H1 (cell line): ENCODE results near the gene ELAPOR1. TPM values are rescaled to one million over a fixed set of nuclear protein-coding genes. Genes with fewer than 3 reads are reported as not detected.

Experiments
- RNF2 ChIP-seq: fragments of 200-900, 300-1000 bp; sonication (generic); IDR thresholded peaks from 2 replicates; pipeline ENCODE4 v1.7.1; 2016; ENCODE audit warnings: borderline replicate concordance, low read depth, mild to moderate bottlenecking, antibody characterized with exemption, low read length; ENCODE audit not compliant: poor library complexity, severe bottlenecking; ENCODE audit errors: missing control alignments
- polyA plus RNA-seq, 7 experiments: library from polyadenylated mRNA; depleted of rRNA in 3 of 7; stranded (reverse) in 5 of 7; unstranded in 2 of 7; fragments of >200 nt in 5 of 7; fragments of 200-250 nt in 2 of 7; gene quantifications; 1 replicate in 5 of 7; 2 replicates in 1 of 7; 4 replicates in 1 of 7; pipeline versions ENCODE4 v1.2.1 to v1.2.3, GENCODE V29; 2011 to 2013; ENCODE audit warnings: missing spikeins in 2 of 7, mixed read lengths in 2 of 7
- total RNA-seq: library from RNA; stranded (reverse); fragmentation: NEBNext Ultra II Directional; extraction: Animal tissue kit (Norgen Biotek cat#: 25700); gene quantifications from 2 replicates; pipeline ENCODE4 v1.2.1, GENCODE V29; 2021
- TF ChIP-seq, protein P1 (sequence below), 3 experiments: IDR thresholded peaks; 1 replicate in 2 of 3; 2 replicates in 1 of 3; pipeline versions ENCODE4 v1.5.1 to v1.6.1; 2011; ENCODE audit warnings: low read length in 3 of 3, mild to moderate bottlenecking in 3 of 3, inconsistent platforms in 2 of 3, low read depth in 1 of 3, moderate library complexity in 1 of 3; ENCODE audit not compliant: insufficient read depth in 1 of 3; ENCODE audit errors: control extremely low read depth in 1 of 3

ELAPOR1 gene
- total and polyA plus RNA-seq, 2 of the 8 experiments (the other 6 are each of a cell fraction or from before 2014, with no cell fraction given): 1.2 to 2.5 TPM

DNA sequence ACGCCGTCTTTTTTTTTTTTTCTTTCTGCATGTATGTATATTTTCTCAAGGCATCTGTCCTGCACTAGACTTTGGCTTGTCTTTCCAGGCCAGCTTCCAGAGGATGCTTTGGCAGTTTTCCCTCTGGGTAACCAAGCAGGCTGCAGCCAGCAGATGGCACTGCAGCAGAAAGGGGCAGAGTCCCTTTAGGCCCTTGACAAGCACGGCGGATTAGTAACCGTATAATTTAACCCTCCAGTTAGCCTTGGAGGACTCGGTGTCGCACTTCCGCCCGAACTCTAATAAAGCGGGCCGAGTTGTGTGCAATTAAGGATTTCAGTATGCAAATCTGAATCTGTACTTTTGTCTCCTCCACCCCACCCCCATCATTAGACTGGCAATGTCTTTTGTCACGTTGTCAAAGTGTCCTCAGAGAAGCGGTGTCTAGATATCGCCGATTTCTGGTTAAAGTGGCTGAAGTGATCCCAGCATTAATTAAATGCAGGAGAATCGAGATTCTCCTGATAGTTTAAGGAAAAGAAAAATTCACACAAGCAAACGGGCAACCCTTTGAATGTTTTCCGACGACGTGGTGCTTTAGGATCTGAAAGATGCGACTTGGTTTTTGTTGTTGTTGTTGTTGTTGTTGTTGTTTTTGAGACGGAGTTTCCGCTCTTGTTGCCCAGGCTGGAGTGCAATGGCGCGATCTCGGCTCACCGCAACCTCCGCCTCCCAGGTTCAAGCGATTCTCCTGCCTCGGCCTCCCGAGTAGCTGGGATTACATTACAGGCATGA, 24.5 kb upstream of the ELAPOR1 start (continued):
- TF ChIP-seq, protein P1, sequence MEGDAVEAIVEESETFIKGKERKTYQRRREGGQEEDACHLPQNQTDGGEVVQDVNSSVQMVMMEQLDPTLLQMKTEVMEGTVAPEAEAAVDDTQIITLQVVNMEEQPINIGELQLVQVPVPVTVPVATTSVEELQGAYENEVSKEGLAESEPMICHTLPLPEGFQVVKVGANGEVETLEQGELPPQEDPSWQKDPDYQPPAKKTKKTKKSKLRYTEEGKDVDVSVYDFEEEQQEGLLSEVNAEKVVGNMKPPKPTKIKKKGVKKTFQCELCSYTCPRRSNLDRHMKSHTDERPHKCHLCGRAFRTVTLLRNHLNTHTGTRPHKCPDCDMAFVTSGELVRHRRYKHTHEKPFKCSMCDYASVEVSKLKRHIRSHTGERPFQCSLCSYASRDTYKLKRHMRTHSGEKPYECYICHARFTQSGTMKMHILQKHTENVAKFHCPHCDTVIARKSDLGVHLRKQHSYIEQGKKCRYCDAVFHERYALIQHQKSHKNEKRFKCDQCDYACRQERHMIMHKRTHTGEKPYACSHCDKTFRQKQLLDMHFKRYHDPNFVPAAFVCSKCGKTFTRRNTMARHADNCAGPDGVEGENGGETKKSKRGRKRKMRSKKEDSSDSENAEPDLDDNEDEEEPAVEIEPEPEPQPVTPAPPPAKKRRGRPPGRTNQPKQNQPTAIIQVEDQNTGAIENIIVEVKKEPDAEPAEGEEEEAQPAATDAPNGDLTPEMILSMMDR (IDR thresholded peaks at IDR 0.05; ENCODE audit: control extremely low read depth in 1 of 3, insufficient read depth in 1 of 3, low read depth in 1 of 3, low read length in 3 of 3): peak; percentile 64 to 81 (median 71)
- no peak for TF ChIP-seq RNF2
